Measurements from ENCODE around the gene PLIN3. TPM values are rescaled to one million over a fixed set of nuclear protein-coding genes. Genes with fewer than 3 reads are reported as not detected.

Gene PLIN3
- total RNA-seq, 4 donors from 2014 or later, result 29.5 to 96.3 (median 40.5) TPM

DNA sequence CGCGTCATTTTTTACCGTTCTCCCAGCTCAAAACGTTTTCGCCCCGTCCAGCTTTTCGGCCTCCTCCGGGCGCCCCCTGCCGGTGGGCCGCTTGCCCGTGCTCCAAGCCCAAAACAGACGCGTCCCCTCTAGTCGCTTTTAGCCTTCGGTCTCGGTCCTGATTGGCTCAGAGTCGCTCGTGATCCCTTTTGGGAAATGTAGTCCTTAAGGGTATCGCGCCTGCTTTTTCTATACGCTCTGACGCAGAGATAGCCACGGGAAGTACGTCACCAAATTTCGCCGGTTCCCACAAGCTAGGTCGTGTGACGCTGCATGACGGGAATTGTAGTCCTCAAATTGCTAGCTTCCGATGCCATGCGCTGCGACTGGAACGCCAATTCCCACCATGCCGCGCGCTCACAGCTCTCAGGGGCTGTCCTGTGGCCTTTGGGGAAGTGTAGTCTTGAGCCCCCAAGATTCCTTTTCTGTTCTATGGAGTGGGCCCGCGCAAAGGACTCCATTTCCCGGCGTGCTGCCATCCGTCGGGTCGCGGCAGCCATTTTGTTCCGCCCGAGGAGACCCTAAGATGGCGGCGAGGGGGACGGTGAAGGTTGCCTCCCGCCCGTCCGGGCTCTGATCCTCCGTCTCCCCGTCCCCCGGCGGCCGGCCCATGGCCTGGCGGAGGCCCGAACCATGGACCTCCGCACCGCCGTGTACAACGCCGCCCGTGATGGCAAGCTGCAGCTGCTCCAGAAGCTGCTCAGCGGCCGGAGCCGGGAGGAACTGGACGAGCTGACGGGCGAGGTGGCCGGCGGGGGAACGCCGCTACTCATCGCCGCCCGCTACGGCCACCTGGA, 76.1 kb downstream of the PLIN3 start, which contains the start of gene FEM1A:
Gene FEM1A, plus strand, starts transcription at position 552 of the 836 bp plus-strand sequence. Its CDS starts 121 bp downstream, at position 673.
- H3K27me3 ChIP-seq, result no peaks in the 10 kb centered on the region
- peak; percentile 98 to 99 for DNase-seq (ENCODE audit: low spot score in 2 of 2)
- WGBS, 2 donors, result 1% methylated on average over 32 to 51 of the region's 80 CpGs
- peak within 1 kb of the TSS; percentile 61 to 95 (median 88) for H3K27ac ChIP-seq
- peak; percentile 38 to 66 for TF ChIP-seq POLR2A (IDR thresholded peaks at IDR 0.05)
- TF ChIP-seq, protein P1, sequence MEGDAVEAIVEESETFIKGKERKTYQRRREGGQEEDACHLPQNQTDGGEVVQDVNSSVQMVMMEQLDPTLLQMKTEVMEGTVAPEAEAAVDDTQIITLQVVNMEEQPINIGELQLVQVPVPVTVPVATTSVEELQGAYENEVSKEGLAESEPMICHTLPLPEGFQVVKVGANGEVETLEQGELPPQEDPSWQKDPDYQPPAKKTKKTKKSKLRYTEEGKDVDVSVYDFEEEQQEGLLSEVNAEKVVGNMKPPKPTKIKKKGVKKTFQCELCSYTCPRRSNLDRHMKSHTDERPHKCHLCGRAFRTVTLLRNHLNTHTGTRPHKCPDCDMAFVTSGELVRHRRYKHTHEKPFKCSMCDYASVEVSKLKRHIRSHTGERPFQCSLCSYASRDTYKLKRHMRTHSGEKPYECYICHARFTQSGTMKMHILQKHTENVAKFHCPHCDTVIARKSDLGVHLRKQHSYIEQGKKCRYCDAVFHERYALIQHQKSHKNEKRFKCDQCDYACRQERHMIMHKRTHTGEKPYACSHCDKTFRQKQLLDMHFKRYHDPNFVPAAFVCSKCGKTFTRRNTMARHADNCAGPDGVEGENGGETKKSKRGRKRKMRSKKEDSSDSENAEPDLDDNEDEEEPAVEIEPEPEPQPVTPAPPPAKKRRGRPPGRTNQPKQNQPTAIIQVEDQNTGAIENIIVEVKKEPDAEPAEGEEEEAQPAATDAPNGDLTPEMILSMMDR (IDR thresholded peaks at IDR 0.05), result peak; percentile 96 to 100 (median 98)
- peak; percentile 89 to 92 for TF ChIP-seq EP300 (IDR thresholded peaks at IDR 0.05)
- peak within 1 kb of the TSS; percentile 66 to 93 (median 92) for H3K4me3 ChIP-seq
- peaks cover 0 to 41% (median 4%) of the 10 kb centered on the region in 3 donors for H3K36me3 ChIP-seq
- peaks cover 0 to 41% (median 12%) of the 10 kb centered on the region in 4 donors for H3K4me1 ChIP-seq
- H3K9me3 ChIP-seq, result no peaks in the 10 kb centered on the region

Other genes with a start within 250 kb of the PLIN3 start
- 1 to 10 TPM; 7.3 to 8.8 (median 8.4) TPM for gene TNFAIP8L1, start 228.2 kb downstream of the PLIN3 start, total RNA-seq
- gene MYDGF, start 197.3 kb downstream of the PLIN3 start, total RNA-seq, result 10 to 100 TPM; 33.5 to 48.7 (median 41.5) TPM
- gene DPP9, start 143.8 kb downstream of the PLIN3 start, total RNA-seq, result 100 to 1,000 TPM in 1 of 4 donors, 10 to 100 TPM in 3; 53.9 to 134 (median 68.0) TPM
- gene FEM1A, start 75.9 kb downstream of the PLIN3 start, total RNA-seq, result 10 to 100 TPM; 12.3 to 17.1 (median 15.2) TPM
- gene TICAM1, start 36.0 kb downstream of the PLIN3 start, total RNA-seq, result 10 to 100 TPM in 1 of 4 donors, 1 to 10 TPM in 3; 3.5 to 10.8 (median 4.7) TPM
- gene ARRDC5, start 35.2 kb upstream of the PLIN3 start, total RNA-seq, result under 1 TPM in 3 of 4 donors, not detected in 1; 0.44 to 0.90 (median 0.63) TPM
- gene UHRF1, start 41.8 kb upstream of the PLIN3 start, total RNA-seq, result 1 to 10 TPM; 1.7 to 7.2 (median 3.0) TPM
- gene KDM4B, start 101.4 kb upstream of the PLIN3 start, total RNA-seq, result 10 to 100 TPM; 37.8 to 72.4 (median 57.2) TPM

Measured in tibial nerve (tissue), 4 donors.